ENCODE measurements around the gene HLA-A. TPM values are rescaled to one million over a fixed set of nuclear protein-coding genes. Genes with fewer than 3 reads are reported as not detected.

The HLA-A gene
- polyA plus RNA-seq (ENCODE audit: insufficient read length in 10 of 10) = 100 to 1,000 TPM in 7 of 10 donors, 10 to 100 TPM in 3; 60.0 to 190 (median 107) TPM
- long read RNA-seq, donor 1, transcript HLA-A-203 (8 exons, 1,611 nt) = major isoform, 76 of 98 reads
- long read RNA-seq, donor 1, partial matches to known transcripts = 16 of 98 reads
- long read RNA-seq, donor 1, other reads (novel, unspliced or antisense) = 6 of 98 reads
- long read RNA-seq, donor 2, transcript HLA-A-203 (8 exons, 1,611 nt) = major isoform, 18 of 25 reads
- long read RNA-seq, donor 2, partial matches to known transcripts = 7 of 25 reads
- long read RNA-seq, donor 2, other reads (novel, unspliced or antisense) = 0 of 25 reads
- long read RNA-seq, donor 3 = 0 reads
- long read RNA-seq, donor 4, transcript HLA-A-203 (8 exons, 1,611 nt) = major isoform, 31 of 52 reads
- long read RNA-seq, donor 4, partial matches to known transcripts = 21 of 52 reads
- long read RNA-seq, donor 4, other reads (novel, unspliced or antisense) = 0 of 52 reads
- long read RNA-seq, donor 5, transcript HLA-A-203 (8 exons, 1,611 nt) = major isoform, 49 of 75 reads
- long read RNA-seq, donor 5, partial matches to known transcripts = 26 of 75 reads
- long read RNA-seq, donor 5, other reads (novel, unspliced or antisense) = 0 of 75 reads
- long read RNA-seq, donor 6, transcript HLA-A-203 (8 exons, 1,611 nt) = major isoform, 38 of 74 reads
- long read RNA-seq, donor 6, partial matches to known transcripts = 36 of 74 reads
- long read RNA-seq, donor 6, other reads (novel, unspliced or antisense) = 0 of 74 reads
- long read RNA-seq, donor 7, transcript HLA-A-203 (8 exons, 1,611 nt) = major isoform, 17 of 28 reads
- long read RNA-seq, donor 7, partial matches to known transcripts = 11 of 28 reads
- long read RNA-seq, donor 7, other reads (novel, unspliced or antisense) = 0 of 28 reads
- long read RNA-seq, donor 8, transcript HLA-A-203 (8 exons, 1,611 nt) = major isoform, 32 of 67 reads
- long read RNA-seq, donor 8, partial matches to known transcripts = 35 of 67 reads
- long read RNA-seq, donor 8, other reads (novel, unspliced or antisense) = 0 of 67 reads
- long read RNA-seq, donor 9, partial matches to known transcripts = 0 of 3 reads
- long read RNA-seq, donor 9, other reads (novel, unspliced or antisense) = 0 of 3 reads

DNA sequence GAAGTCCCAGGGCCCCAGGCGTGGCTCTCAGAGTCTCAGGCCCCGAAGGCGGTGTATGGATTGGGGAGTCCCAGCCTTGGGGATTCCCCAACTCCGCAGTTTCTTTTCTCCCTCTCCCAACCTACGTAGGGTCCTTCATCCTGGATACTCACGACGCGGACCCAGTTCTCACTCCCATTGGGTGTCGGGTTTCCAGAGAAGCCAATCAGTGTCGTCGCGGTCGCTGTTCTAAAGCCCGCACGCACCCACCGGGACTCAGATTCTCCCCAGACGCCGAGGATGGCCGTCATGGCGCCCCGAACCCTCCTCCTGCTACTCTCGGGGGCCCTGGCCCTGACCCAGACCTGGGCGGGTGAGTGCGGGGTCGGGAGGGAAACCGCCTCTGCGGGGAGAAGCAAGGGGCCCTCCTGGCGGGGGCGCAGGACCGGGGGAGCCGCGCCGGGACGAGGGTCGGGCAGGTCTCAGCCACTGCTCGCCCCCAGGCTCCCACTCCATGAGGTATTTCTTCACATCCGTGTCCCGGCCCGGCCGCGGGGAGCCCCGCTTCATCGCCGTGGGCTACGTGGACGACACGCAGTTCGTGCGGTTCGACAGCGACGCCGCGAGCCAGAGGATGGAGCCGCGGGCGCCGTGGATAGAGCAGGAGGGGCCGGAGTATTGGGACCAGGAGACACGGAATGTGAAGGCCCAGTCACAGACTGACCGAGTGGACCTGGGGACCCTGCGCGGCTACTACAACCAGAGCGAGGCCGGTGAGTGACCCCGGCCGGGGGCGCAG lies at the start of gene HLA-A:
TSS of gene HLA-A (plus strand) at position 258 of the 778 bp plus-strand sequence. CDS start at position 280, 22 bp downstream.
- peak; percentile 92 to 96 (median 95) for DNase-seq

DNA sequence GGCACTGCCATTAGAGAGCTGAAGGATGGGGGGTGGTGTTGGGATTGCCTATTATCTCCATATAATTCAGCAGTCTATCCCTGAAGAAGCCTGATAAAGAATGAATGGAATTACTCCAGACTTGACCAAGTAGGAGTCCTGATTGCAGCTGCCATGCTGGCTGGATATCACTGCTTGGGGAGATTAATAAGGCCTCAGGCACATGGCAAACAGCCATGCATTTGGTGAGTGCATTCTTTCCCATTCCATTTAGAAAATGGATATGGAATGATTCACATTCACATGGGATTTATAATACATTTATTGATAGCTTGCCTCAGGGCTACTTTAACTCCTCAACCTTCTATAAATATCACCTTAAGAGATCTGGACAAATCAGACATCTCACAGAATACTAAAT lies 49.6 kb upstream of the HLA-A start:
- DNase-seq = no peak

- no peak for DNase-seq
These were observed 43.1 kb upstream of the HLA-A start for GRCh38 chr6:29899281-29899680.

GRCh38 chr6:29905286-29905685 lies 37.0 kb upstream of the HLA-A start:
- DNase-seq = no peak

DNA sequence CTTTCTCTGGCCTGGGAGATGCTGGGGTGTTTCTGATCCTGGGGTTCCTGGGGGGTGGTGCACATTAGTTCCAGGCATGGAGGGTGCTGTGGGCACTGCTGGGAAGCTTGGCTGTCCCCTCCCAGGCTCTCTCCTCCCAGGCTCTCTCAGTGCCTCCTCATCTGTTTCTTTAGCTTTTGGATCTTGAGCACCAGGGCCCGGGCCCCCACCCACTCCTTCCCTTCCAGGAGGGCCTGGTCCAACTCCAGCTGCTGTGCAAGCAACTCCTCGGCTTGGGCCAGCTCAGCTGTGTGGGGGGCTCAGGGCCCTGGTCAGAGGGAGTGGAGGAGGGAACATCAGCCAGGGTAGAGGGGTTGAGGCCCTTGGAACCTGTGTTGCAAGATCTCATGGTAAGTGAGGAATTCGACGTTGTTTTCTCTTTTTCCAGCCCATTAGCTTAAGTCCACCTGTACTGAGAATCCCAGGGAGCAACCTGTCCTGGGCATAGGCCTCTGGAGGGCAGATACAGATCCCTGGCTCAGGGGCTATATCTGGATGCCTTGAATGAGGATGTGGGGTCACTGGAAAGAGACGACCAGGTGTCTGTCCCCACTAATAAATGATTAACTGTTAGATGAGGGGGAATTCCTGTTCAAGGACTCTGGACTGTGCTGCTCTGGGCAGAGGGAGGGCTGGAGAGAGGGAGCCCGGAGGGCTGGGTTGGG lies 34.5 kb upstream of the HLA-A start:
- DNase-seq = no peak

DNA sequence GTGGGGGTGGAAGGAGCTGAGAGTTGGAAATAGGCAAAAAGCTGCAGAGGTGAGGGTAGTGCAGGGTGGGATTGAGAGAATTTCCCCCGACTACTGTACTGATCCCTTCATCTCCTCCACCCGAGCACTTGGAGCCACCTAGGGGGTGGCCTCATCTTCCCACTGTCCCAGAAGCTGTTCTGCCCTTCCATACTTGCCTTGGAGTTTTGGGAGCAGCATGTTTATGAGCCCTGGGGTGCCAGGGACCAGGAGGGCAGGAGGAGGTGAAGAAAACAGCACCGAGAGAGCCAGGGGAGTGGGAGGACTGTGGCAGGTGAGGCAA lies 34.0 kb upstream of the HLA-A start:
- DNase-seq = no peak

DNA sequence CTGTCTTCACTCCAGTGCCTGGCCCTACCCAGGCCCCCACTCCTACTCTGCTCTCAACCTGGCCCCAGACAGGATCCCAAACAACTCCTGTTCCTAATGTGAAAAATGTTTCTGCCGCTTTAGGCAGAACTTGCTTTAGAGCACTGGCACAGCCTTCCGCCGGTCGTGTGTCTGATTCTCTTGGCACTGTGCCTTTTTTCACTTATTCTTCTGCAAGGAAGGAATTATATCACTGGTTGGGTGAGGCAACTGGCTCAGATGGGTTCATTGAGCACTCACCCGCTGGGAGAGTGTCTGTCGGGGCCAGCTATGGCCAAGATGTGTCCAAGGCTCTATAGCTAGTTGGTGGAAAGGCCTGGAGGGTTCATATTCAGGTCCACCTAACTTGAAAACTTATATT lies 33.6 kb upstream of the HLA-A start:
- no peak for DNase-seq

DNA sequence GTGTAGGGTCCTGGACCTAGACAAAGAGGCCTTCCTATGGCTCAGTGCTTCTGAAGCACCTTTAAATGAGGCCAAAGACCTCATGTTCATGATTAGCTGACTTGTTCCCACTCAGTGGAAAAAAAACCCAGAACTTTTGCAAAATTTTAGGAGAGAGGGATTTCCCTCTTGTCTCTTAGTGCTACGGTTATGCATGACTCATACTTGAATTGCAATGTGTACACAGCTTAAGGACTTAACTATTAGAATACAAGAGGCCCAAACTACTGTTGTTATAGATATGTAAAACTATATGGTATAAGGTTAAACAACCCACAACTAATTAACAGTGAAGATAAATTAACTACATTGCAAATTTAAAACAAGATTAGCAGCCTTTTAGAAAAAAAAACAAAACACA lies 32.3 kb upstream of the HLA-A start:
- no peak for DNase-seq

- DNase-seq = no peak
These were observed 29.5 kb upstream of the HLA-A start for GRCh38 chr6:29912840-29913239.

DNA sequence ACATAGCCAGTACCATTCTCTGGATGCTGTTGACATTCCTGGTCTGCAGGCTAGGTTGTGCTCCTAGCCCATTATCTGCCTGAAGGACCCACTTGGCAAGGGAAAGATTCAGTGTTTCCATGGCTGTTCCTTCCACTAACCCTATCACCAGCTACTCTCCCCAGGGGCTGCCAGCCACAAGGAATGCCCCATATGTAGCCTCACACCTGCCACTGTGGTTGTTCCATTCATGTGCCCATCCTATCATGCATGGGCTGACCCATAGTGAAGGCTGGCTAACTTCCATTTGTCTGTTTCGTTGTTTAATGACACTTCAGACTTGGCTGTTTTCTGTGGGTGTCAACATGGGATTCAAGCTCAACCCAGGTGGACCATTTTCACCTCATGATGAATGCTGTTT lies 25.6 kb upstream of the HLA-A start:
- no peak for DNase-seq

DNA sequence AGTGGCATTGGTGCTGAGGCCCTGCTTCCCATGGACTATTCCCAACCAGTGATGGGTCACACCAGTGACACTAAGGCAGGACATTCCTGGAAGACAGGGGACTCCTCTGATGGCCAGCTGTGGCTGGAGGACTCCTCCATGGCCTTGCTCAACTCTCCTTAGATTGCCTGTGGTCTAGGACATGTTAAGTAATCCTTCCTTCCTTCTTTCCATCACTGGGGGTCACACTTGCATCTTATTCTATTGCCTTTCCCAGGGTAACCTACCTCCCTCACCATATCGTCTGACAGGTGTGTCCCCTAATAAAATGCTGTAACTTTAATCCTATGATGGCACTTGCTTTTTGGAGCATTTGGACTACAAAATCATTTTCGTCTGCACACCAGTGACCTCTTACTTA lies 24.5 kb upstream of the HLA-A start:
- no peak for DNase-seq

DNA sequence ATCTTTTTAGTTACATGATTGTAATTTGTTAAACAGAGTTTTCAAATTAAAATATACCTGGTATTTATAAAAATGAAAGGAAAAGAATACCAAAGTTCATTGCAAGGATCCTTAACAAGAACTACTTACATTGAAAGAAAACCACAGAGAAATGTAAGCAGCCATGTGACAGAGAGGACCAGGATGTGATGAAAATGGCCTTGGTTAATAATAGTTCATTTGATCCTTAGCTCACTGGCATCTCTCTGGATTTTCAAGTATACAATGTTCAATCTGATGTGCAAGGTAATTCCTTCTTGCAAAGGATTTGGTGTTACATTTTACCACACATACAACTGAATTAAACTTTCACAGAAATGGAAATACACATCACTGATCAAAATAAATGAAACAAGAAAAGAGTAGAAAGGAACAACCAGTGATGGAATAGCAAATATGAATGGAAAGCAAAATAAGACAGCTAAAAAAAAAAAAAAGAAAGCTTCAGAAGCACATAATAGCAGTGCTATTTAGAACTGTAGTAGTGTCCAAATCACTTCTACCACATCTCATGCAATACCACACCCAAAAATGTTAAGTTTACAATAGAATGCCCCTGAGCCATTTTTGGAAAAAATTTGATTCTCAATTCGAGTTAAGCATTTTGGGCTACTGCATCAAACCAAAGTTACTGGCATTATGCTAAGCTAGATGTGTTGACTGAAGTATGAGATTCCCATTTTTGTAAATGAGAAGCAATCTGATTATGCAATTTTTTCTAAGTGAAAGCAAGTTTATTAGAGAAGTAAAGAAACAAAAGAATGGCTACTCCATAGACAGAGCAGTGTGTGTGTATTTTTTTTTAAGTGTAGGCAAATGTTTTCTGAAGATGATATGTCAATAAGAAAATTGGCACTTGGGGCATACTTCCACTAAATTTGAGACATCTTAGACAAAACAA lies 22.6 kb upstream of the HLA-A start:
- DNase-seq = no peak

- no peak for DNase-seq
These were observed 18.0 kb upstream of the HLA-A start for GRCh38 chr6:29924287-29924686.

- no peak for DNase-seq
These were observed 17.6 kb upstream of the HLA-A start for GRCh38 chr6:29924731-29925130.

DNA sequence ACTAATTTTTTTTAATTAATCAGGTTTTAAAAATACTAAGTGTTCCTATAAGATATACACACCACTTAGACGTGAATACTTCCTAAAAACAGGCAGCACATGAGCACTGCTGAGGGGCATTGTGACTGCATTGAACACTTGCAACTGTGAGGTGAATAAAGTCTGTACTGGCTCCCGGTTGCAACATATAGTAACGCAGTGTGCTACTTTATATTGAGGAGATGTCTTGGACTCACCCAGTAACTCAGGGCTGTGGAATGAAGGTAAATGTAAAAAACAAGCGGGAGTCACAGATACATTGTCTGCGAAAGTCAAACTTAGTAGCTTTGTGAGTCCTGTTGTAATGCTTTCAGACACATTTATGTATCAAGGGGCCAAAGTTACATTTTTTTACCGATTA lies 17.0 kb upstream of the HLA-A start:
- no peak for DNase-seq

DNA sequence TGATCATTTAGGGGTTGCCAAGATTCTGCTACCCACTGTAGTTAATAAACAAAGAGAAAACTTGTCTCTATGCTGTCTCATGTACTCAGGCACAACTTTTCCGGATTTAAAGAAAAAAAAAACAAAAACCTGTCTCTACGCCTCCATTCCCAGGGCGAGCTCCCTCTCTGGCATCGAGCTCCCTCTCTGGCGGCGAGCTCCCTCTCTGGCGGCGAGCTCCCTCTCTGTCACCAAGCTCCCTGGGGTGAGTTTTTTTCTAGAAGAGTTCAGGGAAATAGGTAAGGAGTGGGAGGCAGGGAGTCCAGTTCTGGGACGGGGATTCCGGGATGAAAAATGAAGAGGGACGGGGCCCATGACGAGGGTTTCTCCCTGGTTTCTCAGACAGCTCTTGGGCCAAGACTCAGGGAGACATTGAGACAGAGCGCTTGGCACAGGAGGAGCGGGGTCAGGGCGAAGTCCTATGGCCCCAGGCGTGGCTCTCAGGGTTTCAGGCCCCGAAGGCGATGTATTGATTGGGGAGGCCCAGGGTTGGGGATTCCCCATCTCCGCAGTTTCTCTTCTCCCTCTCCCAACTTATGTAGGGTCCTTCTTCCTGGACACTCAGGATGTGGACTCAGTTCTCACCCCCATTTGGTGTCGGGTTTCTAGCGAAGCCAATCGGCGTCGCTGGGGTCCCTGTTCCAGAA lies 16.5 kb upstream of the HLA-A start:
- peak in 2 of 3 donors; percentile 17 to 34 for DNase-seq

DNA sequence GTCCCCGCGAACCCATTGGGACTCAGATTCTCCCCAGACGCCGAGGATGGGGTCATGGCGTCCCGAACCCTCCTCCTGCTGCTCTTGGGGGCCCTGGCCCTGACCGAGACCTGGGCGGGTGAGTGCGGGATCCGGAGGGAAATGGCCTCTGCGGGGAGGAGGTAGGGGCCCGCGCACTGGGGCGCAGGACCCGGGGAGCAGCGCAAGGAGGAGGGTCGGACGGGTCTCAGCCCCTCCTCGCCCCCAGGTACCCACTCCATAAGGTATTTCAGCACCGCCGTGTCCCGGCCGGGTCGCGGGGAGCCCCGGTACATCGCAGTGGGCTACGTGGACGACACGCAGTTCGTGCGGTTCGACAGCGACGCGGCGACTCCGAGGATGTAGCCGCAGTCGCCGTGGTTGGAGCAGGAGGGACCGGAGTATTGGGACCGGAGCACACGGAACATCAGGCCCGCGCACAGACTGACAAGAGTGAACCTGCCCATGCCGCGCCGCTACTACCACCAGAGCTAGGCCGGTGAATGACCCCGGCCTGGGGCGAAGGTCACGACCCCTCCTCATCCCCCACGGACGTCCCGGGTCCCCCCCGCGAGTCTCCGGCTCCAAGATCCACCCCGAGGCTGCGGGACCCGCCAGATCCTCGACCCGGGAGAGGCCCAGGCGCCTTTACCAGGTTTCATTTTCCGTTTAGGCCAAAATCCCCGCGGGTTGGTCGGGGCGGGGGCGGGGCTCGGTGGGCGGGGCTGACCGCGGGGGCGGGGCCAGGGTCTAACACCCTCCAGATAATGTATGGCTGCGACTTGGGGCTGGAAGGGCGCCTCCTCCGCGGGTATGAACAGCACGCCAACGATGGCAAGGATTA lies 15.7 kb upstream of the HLA-A start:
- peak in 2 of 3 donors; percentile 38 to 52 for DNase-seq

DNA sequence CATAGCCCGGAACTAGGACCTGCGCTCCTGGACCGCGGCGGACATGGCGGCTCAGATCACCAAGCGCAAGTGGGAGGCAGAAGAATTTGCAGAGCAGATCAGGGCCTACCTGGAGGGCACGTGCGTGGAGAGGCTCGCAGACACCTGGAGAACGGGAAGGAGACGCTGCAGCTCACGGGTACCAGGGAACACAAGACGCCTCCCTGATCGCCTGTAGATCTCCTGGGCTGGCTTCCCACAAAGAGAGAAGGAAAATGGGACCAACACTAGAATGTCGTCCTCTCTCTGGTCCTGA lies 15.1 kb upstream of the HLA-A start:
- DNase-seq = no peak

All from muscle of back (tissue), 13 donors.